ENCODE data around the gene HECW1. TPM values are rescaled to one million over a fixed set of nuclear protein-coding genes. Genes with fewer than 3 reads are reported as not detected.

HECW1 gene
- total and polyA plus RNA-seq, 2 experiments from 2014 or later, result 11.0 to 21.8 TPM

DNA sequence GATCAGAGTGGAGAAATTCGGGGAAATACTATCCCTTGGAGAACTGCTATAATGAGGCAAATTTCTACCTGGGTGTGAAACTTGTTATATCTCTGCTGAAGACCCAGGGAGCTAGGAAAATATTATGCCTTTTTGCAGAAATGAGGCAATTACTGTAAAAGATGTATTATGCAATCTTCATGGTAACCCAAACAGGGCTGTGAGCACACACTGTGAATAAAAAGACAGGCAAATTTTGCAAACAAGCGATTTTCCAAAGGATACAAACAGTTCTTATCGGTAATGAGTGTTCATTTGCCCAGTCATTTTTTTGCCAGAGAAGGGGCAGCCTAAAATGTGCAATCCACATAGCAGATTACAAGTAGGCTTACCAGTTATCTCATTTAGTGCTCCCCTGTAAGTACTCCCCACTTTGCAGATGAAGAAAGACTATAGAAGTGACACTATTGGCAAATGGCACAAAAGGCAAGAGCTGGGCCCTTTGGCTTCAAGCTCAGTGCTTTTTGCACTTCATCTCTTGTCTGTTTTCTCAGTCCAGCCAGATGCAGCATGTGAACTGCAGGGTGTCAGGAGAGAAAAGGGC, 205.8 kb downstream of the HECW1 start (continued):
- TF ChIP-seq, protein P1, sequence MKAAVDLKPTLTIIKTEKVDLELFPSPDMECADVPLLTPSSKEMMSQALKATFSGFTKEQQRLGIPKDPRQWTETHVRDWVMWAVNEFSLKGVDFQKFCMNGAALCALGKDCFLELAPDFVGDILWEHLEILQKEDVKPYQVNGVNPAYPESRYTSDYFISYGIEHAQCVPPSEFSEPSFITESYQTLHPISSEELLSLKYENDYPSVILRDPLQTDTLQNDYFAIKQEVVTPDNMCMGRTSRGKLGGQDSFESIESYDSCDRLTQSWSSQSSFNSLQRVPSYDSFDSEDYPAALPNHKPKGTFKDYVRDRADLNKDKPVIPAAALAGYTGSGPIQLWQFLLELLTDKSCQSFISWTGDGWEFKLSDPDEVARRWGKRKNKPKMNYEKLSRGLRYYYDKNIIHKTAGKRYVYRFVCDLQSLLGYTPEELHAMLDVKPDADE (IDR thresholded peaks at IDR 0.05), result no peak
- TF ChIP-seq, protein P2, sequence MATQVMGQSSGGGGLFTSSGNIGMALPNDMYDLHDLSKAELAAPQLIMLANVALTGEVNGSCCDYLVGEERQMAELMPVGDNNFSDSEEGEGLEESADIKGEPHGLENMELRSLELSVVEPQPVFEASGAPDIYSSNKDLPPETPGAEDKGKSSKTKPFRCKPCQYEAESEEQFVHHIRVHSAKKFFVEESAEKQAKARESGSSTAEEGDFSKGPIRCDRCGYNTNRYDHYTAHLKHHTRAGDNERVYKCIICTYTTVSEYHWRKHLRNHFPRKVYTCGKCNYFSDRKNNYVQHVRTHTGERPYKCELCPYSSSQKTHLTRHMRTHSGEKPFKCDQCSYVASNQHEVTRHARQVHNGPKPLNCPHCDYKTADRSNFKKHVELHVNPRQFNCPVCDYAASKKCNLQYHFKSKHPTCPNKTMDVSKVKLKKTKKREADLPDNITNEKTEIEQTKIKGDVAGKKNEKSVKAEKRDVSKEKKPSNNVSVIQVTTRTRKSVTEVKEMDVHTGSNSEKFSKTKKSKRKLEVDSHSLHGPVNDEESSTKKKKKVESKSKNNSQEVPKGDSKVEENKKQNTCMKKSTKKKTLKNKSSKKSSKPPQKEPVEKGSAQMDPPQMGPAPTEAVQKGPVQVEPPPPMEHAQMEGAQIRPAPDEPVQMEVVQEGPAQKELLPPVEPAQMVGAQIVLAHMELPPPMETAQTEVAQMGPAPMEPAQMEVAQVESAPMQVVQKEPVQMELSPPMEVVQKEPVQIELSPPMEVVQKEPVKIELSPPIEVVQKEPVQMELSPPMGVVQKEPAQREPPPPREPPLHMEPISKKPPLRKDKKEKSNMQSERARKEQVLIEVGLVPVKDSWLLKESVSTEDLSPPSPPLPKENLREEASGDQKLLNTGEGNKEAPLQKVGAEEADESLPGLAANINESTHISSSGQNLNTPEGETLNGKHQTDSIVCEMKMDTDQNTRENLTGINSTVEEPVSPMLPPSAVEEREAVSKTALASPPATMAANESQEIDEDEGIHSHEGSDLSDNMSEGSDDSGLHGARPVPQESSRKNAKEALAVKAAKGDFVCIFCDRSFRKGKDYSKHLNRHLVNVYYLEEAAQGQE (IDR thresholded peaks at IDR 0.05; ENCODE audit: unreplicated experiment), result no peak
- TF ChIP-seq NANOG (IDR thresholded peaks at IDR 0.05; ENCODE audit: borderline replicate concordance) (no peak), EZH2 (IDR thresholded peaks at IDR 0.05; ENCODE audit: low read depth, unreplicated experiment) (no peak), ZNF331 (CRISPR knock-in tag; IDR thresholded peaks at IDR 0.05; ENCODE audit: low read depth) (no peak), CREB1 (CRISPR knock-in tag; IDR thresholded peaks at IDR 0.05; ENCODE audit: low read depth) (no peak)

DNA sequence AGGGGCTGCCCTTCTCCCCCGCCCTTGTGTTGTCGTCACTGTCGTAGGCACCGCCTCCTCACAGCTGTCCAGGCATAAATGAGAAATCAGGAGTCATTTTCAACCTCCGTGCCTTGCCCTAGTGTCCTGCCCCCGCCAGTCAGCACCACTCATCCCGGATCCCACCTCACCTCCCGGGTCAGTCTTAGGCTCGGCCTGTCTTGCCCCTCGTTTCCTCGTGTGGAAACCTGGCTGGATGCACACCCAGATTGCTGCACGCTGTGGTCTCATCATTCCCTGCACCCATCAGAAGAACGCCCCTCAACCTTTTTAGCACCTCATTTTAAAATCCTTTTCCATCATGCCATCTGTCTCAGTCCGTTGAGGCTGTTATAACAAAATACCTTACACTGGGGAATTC, 213.1 kb downstream of the HECW1 start:
- H3F3A ChIP-seq (replicated peaks; ENCODE audit: low read depth), result no peaks in the 10 kb centered on the region
- no peak overlapping the region for H3K27ac ChIP-seq (ENCODE audit: low read depth)
- no peaks in the 10 kb centered on the region for H3K4me1 Mint-ChIP-seq
- H3K4me1 ChIP-seq (ENCODE audit: insufficient read depth), result no peaks in the 10 kb centered on the region
- H3K9me3 Mint-ChIP-seq, result no peaks in the 10 kb centered on the region
- H3K36me3 ChIP-seq (ENCODE audit: insufficient read depth), result no peaks in the 10 kb centered on the region
- H3K4me3 ChIP-seq, result no peak overlapping the region
- ATAC-seq, result no peak
- no peak overlapping the region for H2AFZ ChIP-seq
- H3K79me2 ChIP-seq (replicated peaks; ENCODE audit: insufficient read depth), result no peaks in the 10 kb centered on the region
- H3K27ac Mint-ChIP-seq, result peak overlapping the region; percentile 3; the same call in 1 of the 2 replicates
- H3K9me2 ChIP-seq (ENCODE audit: insufficient read depth), result 0 out of 2 replicates have a peak, but pooled peaks cover 3% of the 10 kb centered on the region
- H3K27me3 Mint-ChIP-seq (ENCODE audit: insufficient read depth, low read depth, poor library complexity), result peaks cover 6% of the 10 kb centered on the region
- H3K4me2 ChIP-seq, result no peak overlapping the region
- no peak for DNase-seq (ENCODE audit: low spot score)
- H4K20me1 ChIP-seq (replicated peaks; ENCODE audit: insufficient read depth), result no peaks in the 10 kb centered on the region
- H3K4me3 Mint-ChIP-seq, result no peak overlapping the region
- H3K36me3 Mint-ChIP-seq (ENCODE audit: low read depth), result no peaks in the 10 kb centered on the region
- H3K27me3 ChIP-seq (ENCODE audit: insufficient read depth), result no peaks in the 10 kb centered on the region
- TF ChIP-seq, protein P3, sequence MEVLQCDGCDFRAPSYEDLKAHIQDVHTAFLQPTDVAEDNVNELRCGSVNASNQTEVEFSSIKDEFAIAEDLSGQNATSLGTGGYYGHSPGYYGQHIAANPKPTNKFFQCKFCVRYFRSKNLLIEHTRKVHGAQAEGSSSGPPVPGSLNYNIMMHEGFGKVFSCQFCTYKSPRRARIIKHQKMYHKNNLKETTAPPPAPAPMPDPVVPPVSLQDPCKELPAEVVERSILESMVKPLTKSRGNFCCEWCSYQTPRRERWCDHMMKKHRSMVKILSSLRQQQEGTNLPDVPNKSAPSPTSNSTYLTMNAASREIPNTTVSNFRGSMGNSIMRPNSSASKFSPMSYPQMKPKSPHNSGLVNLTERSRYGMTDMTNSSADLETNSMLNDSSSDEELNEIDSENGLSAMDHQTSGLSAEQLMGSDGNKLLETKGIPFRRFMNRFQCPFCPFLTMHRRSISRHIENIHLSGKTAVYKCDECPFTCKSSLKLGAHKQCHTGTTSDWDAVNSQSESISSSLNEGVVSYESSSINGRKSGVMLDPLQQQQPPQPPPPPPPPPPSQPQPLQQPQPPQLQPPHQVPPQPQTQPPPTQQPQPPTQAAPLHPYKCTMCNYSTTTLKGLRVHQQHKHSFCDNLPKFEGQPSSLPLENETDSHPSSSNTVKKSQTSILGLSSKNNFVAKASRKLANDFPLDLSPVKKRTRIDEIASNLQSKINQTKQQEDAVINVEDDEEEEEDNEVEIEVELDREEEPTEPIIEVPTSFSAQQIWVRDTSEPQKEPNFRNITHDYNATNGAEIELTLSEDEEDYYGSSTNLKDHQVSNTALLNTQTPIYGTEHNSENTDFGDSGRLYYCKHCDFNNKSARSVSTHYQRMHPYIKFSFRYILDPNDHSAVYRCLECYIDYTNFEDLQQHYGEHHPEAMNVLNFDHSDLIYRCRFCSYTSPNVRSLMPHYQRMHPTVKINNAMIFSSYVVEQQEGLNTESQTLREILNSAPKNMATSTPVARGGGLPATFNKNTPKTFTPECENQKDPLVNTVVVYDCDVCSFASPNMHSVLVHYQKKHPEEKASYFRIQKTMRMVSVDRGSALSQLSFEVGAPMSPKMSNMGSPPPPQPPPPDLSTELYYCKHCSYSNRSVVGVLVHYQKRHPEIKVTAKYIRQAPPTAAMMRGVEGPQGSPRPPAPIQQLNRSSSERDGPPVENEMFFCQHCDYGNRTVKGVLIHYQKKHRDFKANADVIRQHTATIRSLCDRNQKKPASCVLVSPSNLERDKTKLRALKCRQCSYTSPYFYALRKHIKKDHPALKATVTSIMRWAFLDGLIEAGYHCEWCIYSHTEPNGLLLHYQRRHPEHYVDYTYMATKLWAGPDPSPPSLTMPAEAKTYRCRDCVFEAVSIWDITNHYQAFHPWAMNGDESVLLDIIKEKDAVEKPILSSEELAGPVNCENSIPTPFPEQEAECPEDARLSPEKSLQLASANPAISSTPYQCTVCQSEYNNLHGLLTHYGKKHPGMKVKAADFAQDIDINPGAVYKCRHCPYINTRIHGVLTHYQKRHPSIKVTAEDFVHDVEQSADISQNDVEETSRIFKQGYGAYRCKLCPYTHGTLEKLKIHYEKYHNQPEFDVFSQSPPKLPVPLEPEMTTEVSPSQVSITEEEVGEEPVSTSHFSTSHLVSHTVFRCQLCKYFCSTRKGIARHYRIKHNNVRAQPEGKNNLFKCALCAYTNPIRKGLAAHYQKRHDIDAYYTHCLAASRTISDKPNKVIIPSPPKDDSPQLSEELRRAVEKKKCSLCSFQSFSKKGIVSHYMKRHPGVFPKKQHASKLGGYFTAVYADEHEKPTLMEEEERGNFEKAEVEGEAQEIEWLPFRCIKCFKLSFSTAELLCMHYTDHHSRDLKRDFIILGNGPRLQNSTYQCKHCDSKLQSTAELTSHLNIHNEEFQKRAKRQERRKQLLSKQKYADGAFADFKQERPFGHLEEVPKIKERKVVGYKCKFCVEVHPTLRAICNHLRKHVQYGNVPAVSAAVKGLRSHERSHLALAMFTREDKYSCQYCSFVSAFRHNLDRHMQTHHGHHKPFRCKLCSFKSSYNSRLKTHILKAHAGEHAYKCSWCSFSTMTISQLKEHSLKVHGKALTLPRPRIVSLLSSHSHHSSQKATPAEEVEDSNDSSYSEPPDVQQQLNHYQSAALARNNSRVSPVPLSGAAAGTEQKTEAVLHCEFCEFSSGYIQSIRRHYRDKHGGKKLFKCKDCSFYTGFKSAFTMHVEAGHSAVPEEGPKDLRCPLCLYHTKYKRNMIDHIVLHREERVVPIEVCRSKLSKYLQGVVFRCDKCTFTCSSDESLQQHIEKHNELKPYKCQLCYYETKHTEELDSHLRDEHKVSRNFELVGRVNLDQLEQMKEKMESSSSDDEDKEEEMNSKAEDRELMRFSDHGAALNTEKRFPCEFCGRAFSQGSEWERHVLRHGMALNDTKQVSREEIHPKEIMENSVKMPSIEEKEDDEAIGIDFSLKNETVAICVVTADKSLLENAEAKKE (CRISPR knock-in tag; IDR thresholded peaks at IDR 0.05), result no peak
- TF ChIP-seq POLR2AphosphoS5 (IDR thresholded peaks at IDR 0.05; ENCODE audit: low read depth), result no peak
- TF ChIP-seq, protein P4, sequence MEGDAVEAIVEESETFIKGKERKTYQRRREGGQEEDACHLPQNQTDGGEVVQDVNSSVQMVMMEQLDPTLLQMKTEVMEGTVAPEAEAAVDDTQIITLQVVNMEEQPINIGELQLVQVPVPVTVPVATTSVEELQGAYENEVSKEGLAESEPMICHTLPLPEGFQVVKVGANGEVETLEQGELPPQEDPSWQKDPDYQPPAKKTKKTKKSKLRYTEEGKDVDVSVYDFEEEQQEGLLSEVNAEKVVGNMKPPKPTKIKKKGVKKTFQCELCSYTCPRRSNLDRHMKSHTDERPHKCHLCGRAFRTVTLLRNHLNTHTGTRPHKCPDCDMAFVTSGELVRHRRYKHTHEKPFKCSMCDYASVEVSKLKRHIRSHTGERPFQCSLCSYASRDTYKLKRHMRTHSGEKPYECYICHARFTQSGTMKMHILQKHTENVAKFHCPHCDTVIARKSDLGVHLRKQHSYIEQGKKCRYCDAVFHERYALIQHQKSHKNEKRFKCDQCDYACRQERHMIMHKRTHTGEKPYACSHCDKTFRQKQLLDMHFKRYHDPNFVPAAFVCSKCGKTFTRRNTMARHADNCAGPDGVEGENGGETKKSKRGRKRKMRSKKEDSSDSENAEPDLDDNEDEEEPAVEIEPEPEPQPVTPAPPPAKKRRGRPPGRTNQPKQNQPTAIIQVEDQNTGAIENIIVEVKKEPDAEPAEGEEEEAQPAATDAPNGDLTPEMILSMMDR (conservative IDR thresholded peaks at IDR 0.05; ENCODE audit: low read depth in 2 of 2), result no peak
- TF ChIP-seq ZNF114 (CRISPR knock-in tag; IDR thresholded peaks at IDR 0.05), result no peak
- no peak for TF ChIP-seq EZH2 (IDR thresholded peaks at IDR 0.05; ENCODE audit: low read depth, unreplicated experiment)
- TF ChIP-seq, protein P1 (IDR thresholded peaks at IDR 0.05), result no peak
